SU-DHL-6 (cell line): ENCODE results near the gene DENND5A.

ENCODE experiments used
- H2AFZ ChIP-seq: fragments of 200-600 bp; sonication (generic); 2 replicates; pipeline ENCODE4 v1.6.1; 2014; ENCODE audit warnings: low read depth, mild to moderate bottlenecking, moderate library complexity, mixed read lengths, antibody characterized with exemption, low read length; ENCODE audit not compliant: severe bottlenecking
- H3F3A ChIP-seq: fragments of 200-600 bp; shearing (Covaris generic); 2 replicates; pipeline ENCODE4 v1.6.0; 2016; ENCODE audit warnings: antibody characterized with exemption, mild to moderate bottlenecking; ENCODE audit not compliant: insufficient read depth
- H3K27ac ChIP-seq: fragments of 200-600 bp; sonication (generic); 2 replicates; pipeline ENCODE4 v1.5.1; 2016; ENCODE audit warnings: low read depth, mild to moderate bottlenecking, low read length, moderate library complexity, mixed read lengths
- H3K27me3 ChIP-seq: fragments of 200-600 bp; sonication (generic), shearing (Covaris generic); 2 replicates; pipeline ENCODE4 v1.6.0; 2014; ENCODE audit warnings: mild to moderate bottlenecking, low read length
- H3K36me3 ChIP-seq: fragments of 200-600 bp; sonication (generic); 2 replicates; pipeline ENCODE4 v1.6.1; 2014; ENCODE audit warnings: mild to moderate bottlenecking, low read length, mixed read lengths
- H3K4me2 ChIP-seq: fragments of 300-600, 200-600 bp; shearing (Covaris generic), sonication (generic); 2 replicates; pipeline ENCODE4 v1.6.0; 2014; ENCODE audit warnings: low read length, low read depth, mild to moderate bottlenecking; ENCODE audit not compliant: poor library complexity, severe bottlenecking
- H3K4me3 ChIP-seq: fragments of 200-600 bp; sonication (generic); 2 replicates; pipeline ENCODE4 v1.5.1; 2014; ENCODE audit warnings: antibody characterized with exemption, low read length, mild to moderate bottlenecking, mixed read lengths; ENCODE audit not compliant: insufficient read depth, poor library complexity, severe bottlenecking
- H3K79me2 ChIP-seq: fragments of 200-600 bp; sonication (generic); 2 replicates; pipeline ENCODE4 v1.6.1; 2014; ENCODE audit warnings: mild to moderate bottlenecking, low read length, moderate library complexity; ENCODE audit not compliant: insufficient read depth
- H3K9ac ChIP-seq: fragments of 200-600 bp; sonication (generic); 2 replicates; pipeline ENCODE4 v1.7.0; 2014; ENCODE audit warnings: mild to moderate bottlenecking, low read length
- H3K9me2 ChIP-seq: fragments of 200-600 bp; sonication (generic); replicated peaks from 2 replicates; pipeline ENCODE4 v1.6.1; 2014; ENCODE audit warnings: low read length; ENCODE audit not compliant: insufficient read depth
- H3K9me3 ChIP-seq: fragments of 200-600 bp; sonication (generic); 2 replicates; pipeline ENCODE4 v1.6.1; 2014; ENCODE audit warnings: low read length, mixed read lengths; ENCODE audit not compliant: insufficient read depth
- H4K20me1 ChIP-seq: fragments of 200-600 bp; sonication (generic); 2 replicates; pipeline ENCODE4 v1.6.1; 2014; ENCODE audit warnings: low read depth, mild to moderate bottlenecking, antibody characterized with exemption, low read length, moderate library complexity, mixed read lengths
- EZH2phosphoT487 ChIP-seq: fragments of 200-600 bp; sonication (generic), shearing (Covaris generic); conservative IDR thresholded peaks from 2 replicates; pipeline ENCODE4 v1.6.1; 2018; ENCODE audit warnings: mild to moderate bottlenecking, antibody characterized with exemption, low read length, moderate library complexity, mixed read lengths
- TF ChIP-seq, protein P1 (sequence below): fragments of 200-600 bp; sonication (generic); IDR thresholded peaks from one replicate; pipeline ENCODE4 v1.5.1; 2017; ENCODE audit warnings: antibody characterized with exemption, mild to moderate bottlenecking, low read length, moderate library complexity; ENCODE audit not compliant: insufficient read depth, poor library complexity, severe bottlenecking

Gene DENND5A

DNA sequence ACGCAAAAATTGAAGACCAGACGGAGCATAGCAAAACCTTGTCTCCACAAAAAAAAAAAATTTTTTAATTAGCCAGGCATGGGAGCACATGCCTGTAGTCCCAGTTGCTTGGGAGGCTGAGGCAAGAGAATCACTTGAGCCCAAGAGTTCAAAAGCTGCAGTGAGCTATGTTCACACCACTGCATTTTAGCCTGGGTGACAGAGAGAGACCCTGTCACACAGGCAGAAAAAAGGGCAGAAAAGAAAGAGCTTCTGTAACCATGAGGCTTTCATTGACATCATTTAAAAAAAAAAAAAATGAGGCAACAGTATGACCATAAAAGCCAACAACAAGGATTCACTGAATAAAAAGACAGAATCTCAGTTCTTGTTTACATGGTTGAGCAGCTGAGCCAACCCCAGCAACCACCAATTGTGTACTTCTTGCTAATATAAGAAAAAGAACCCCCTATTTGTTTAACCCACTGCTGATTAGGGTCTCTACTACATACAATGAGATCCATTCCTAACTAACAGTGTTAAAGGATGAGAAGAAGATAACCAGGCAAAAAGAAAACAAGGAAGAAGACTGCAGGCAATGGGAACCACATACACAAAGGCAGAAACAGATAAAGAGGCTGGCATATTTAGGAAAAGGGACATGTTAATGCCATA lies 87.6 kb downstream of the DENND5A start:
- no peak overlapping the region for H3K4me2 ChIP-seq
- no peaks in the 10 kb centered on the region for H3F3A ChIP-seq
- H3K4me3 ChIP-seq = no peak overlapping the region
- no peaks in the 10 kb centered on the region for H4K20me1 ChIP-seq
- no peaks in the 10 kb centered on the region for H3K27me3 ChIP-seq
- no peaks in the 10 kb centered on the region for H3K9me2 ChIP-seq
- no peaks in the 10 kb centered on the region for H3K36me3 ChIP-seq
- H3K9me3 ChIP-seq = no peaks in the 10 kb centered on the region
- no peaks in the 10 kb centered on the region for H3K79me2 ChIP-seq
- H3K9ac ChIP-seq = no peak overlapping the region
- no peak overlapping the region for H3K27ac ChIP-seq
- TF ChIP-seq, protein P1, sequence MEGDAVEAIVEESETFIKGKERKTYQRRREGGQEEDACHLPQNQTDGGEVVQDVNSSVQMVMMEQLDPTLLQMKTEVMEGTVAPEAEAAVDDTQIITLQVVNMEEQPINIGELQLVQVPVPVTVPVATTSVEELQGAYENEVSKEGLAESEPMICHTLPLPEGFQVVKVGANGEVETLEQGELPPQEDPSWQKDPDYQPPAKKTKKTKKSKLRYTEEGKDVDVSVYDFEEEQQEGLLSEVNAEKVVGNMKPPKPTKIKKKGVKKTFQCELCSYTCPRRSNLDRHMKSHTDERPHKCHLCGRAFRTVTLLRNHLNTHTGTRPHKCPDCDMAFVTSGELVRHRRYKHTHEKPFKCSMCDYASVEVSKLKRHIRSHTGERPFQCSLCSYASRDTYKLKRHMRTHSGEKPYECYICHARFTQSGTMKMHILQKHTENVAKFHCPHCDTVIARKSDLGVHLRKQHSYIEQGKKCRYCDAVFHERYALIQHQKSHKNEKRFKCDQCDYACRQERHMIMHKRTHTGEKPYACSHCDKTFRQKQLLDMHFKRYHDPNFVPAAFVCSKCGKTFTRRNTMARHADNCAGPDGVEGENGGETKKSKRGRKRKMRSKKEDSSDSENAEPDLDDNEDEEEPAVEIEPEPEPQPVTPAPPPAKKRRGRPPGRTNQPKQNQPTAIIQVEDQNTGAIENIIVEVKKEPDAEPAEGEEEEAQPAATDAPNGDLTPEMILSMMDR = no peak
- no peak for TF ChIP-seq EZH2phosphoT487
- no peak overlapping the region for H2AFZ ChIP-seq

DNA sequence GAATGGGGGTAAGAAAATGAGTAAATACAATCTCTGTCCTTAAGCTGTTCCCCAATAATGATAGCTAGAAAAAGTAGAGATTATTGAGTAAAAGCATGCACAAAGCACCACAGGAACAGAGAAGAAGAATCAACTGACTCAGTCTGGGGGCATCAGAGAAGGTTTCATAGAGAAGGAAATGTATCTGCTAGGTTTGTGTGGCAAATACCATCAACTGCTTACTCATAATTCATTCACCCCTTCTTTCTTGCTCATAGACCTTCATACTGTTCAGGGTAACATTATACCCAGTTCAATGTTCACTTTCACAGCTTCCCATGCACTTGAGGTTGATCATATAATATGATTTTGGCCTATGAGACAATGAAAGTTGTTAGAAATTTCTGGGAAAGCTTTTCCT lies 88.6 kb downstream of the DENND5A start:
- no peaks in the 10 kb centered on the region for H3F3A ChIP-seq
- H2AFZ ChIP-seq = no peak overlapping the region
- no peak overlapping the region for H3K9ac ChIP-seq
- no peaks in the 10 kb centered on the region for H3K79me2 ChIP-seq
- H3K4me2 ChIP-seq = no peak overlapping the region
- no peaks in the 10 kb centered on the region for H3K27me3 ChIP-seq
- H3K9me2 ChIP-seq = no peaks in the 10 kb centered on the region
- no peak overlapping the region for H3K4me3 ChIP-seq
- TF ChIP-seq EZH2phosphoT487 = no peak
- TF ChIP-seq, protein P1 = no peak
- H3K9me3 ChIP-seq = no peaks in the 10 kb centered on the region
- no peaks in the 10 kb centered on the region for H3K36me3 ChIP-seq
- no peak overlapping the region for H3K27ac ChIP-seq
- no peaks in the 10 kb centered on the region for H4K20me1 ChIP-seq

DNA sequence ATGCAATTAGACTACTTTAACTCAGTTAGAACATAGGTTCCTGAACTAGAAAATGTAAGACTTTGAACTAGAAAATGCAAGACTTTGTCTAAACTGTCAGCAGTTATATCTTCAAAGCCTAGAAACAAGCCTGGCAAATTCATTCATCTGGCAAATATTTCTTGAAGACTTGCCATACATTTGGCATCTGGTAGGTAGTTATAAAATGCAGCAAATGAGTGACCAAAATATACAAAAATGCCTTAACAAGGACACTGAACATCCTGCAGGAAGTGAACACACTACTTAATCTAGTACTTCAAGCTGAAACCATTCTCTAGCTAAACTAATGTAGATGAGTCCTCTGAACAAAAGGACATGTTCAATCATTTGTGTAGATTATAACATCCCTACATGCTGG lies 89.0 kb downstream of the DENND5A start:
- H3K27me3 ChIP-seq = no peaks in the 10 kb centered on the region
- no peaks in the 10 kb centered on the region for H3K9me2 ChIP-seq
- no peaks in the 10 kb centered on the region for H3K79me2 ChIP-seq
- H3F3A ChIP-seq = no peaks in the 10 kb centered on the region
- H3K4me2 ChIP-seq = no peak overlapping the region
- no peaks in the 10 kb centered on the region for H3K9me3 ChIP-seq
- H4K20me1 ChIP-seq = no peaks in the 10 kb centered on the region
- H3K27ac ChIP-seq = no peak overlapping the region
- no peak overlapping the region for H3K9ac ChIP-seq
- H3K4me3 ChIP-seq = no peak overlapping the region
- no peak overlapping the region for H2AFZ ChIP-seq
- H3K36me3 ChIP-seq = no peaks in the 10 kb centered on the region
- TF ChIP-seq, protein P1 = no peak
- TF ChIP-seq EZH2phosphoT487 = no peak
